Measurements from ENCODE around the gene RPL7L1. TPM values are rescaled to one million over a fixed set of nuclear protein-coding genes. Genes with fewer than 3 reads are reported as not detected.
A peak's percentile ranks its signal among the peaks of the same experiment; 100 is the strongest.

Gene RPL7L1
- total and polyA plus RNA-seq, 2 of the 13 experiments (the other 11 are each of a cell fraction or from before 2014, with no cell fraction given): 51.6 to 179 TPM

- CTCF ChIA-PET (ENCODE audit: low intra/inter-chr PET ratio, low total read pairs): no interaction called here
- peak overlapping the region; percentile 52 for H3K4me2 ChIP-seq (ENCODE audit: low read depth, low read length)
- H3K79me2 ChIP-seq (ENCODE audit: insufficient read depth, low read length): peaks cover 6% of the 10 kb centered on the region
- H2AFZ ChIP-seq (ENCODE audit: low read length): no peak overlapping the region
- ATAC-seq: no peak
- no peaks in the 10 kb centered on the region for H4K20me1 ChIP-seq (ENCODE audit: insufficient read depth, low read length)
- 54% methylated on average over 19 of the region's 23 CpGs for WGBS (ENCODE audit: low lambda C conversion rate)
- in situ Hi-C loops (cut with HindIII; ENCODE audit: extremely low pct_ligation_motif_present, low pct_unique_long_range_greater_than_20kb) (no loop called here), intact Hi-C loops (cut with micrococcal nuclease; ENCODE audit: unreplicated experiment) (no loop called here)
- H3K4me3 ChIP-seq (replicated peaks in 1 of 3; ENCODE audit: insufficient read depth in 1 of 3, low read depth in 2 of 3, low read length in 3 of 3): peak overlapping the region in 1 of 3 experiments; percentile 51; a peak in 1 of 6 replicates
- POLR2A ChIA-PET: no interaction called here
- H3K36me3 ChIP-seq (replicated peaks in 1 of 2; ENCODE audit: control insufficient read depth in 1 of 2, insufficient read depth in 2 of 2, low read length in 2 of 2): no peaks in the 10 kb centered on the region
- FAIRE-seq: no peak
- H3K27me3 ChIP-seq (ENCODE audit: control insufficient read depth in 1 of 2, insufficient read depth in 2 of 2, low read length in 2 of 2): no peaks in the 10 kb centered on the region; a peak in 1 of 5 replicates
- H3K9me3 ChIP-seq (ENCODE audit: low read length): no peaks in the 10 kb centered on the region
- DNase-seq (ENCODE audit: low spot score): no peak
- peak overlapping the region; percentile 21; the same call in 1 of the 2 replicates for H3K9ac ChIP-seq (ENCODE audit: insufficient read depth, low read depth, low read length)
- BruUV-seq (replicated peaks): no TSS peak
- peaks cover 67% of the 10 kb centered on the region for H3K4me1 ChIP-seq (ENCODE audit: insufficient read depth, low read length)
- H3K27ac ChIP-seq (ENCODE audit: extremely low read length, insufficient read depth, low read length): no peak overlapping the region
- TF ChIP-seq KLF15 (CRISPR knock-in tag; IDR thresholded peaks at IDR 0.05; ENCODE audit: borderline replicate concordance) (no peak), ZNF274 (CRISPR knock-in tag; IDR thresholded peaks at IDR 0.05) (no peak), LBX2 (CRISPR knock-in tag; IDR thresholded peaks at IDR 0.05; ENCODE audit: borderline replicate concordance) (no peak), ZNF431 (CRISPR knock-in tag; IDR thresholded peaks at IDR 0.05; ENCODE audit: borderline replicate concordance, low read depth) (no peak), ZNF660 (CRISPR knock-in tag; IDR thresholded peaks at IDR 0.05; ENCODE audit: borderline replicate concordance, low read depth) (no peak), SETDB1 (CRISPR knock-in tag; IDR thresholded peaks at IDR 0.05; ENCODE audit: borderline replicate concordance) (no peak), FOXO4 (CRISPR knock-in tag; conservative IDR thresholded peaks at IDR 0.05) (0 out of 2 replicates have a peak, but pooled peaks have one; percentile 63), SYNCRIP (IDR thresholded peaks at IDR 0.05; ENCODE audit: insufficient read depth, low read depth, low read length) (no peak), ZNF225 (CRISPR knock-in tag; IDR thresholded peaks at IDR 0.05) (0 out of 2 replicates have a peak, but pooled peaks have one; percentile 47), ZMYM4 (CRISPR knock-in tag; IDR thresholded peaks at IDR 0.05) (peak; percentile 26; the same call in 1 of the 2 replicates), ZMYM3 (CRISPR knock-in tag; IDR thresholded peaks at IDR 0.05) (0 out of 2 replicates have a peak, but pooled peaks have one; percentile 38), ZNF326 (CRISPR knock-in tag; IDR thresholded peaks at IDR 0.05; ENCODE audit: borderline replicate concordance) (no peak), ZBTB37 (CRISPR knock-in tag; IDR thresholded peaks at IDR 0.05) (no peak), USF2 (IDR thresholded peaks at IDR 0.05; ENCODE audit: low read depth, low read length) (no peak), USF2 (CRISPR knock-in tag; IDR thresholded peaks at IDR 0.05; ENCODE audit: borderline replicate concordance) (no peak), JUND (CRISPR knock-in tag; IDR thresholded peaks at IDR 0.05) (no peak), NR2F6 (IDR thresholded peaks at IDR 0.05) (no peak), NR2F6 (CRISPR knock-in tag; IDR thresholded peaks at IDR 0.05) (no peak)
Observed at GRCh38 chr6:42925248-42925857, 45.9 kb downstream of the RPL7L1 start.
